K562 (cell line): ENCODE results near the gene SPEF1. TPM values are rescaled to one million over a fixed set of nuclear protein-coding genes. Genes with fewer than 3 reads are reported as not detected.

Experiments used
- ATAC-seq: fragments of 200-7000 bp; cut with Tn5 transposase; 3 replicates; pipeline ENCODE4 v1.9.1; 2020; ENCODE audit warnings: moderate library complexity
- BruUV-seq: library from RNA; stranded (reverse); fragments of 400-500 nt; replicated peaks from 2 replicates; lab custom pipeline; 2021; lab: Mats Ljungman, UMichigan
- CTCF ChIA-PET: fragments of 300-600 bp; formaldehyde crosslinking; extraction: SDS; loops from one replicate; lab custom pipeline; 2021; ENCODE audit warnings: low intra/inter-chr PET ratio; lab: Yijun Ruan, JAX
- POLR2A ChIA-PET: fragments of 300-600, 350-650 bp; sonication (Branson Sonifier 250); formaldehyde crosslinking; extraction: SDS; loops from one replicate; lab custom pipeline; 2021; ENCODE audit warnings: antibody characterized with exemption, inconsistent platforms; lab: Yijun Ruan, JAX
- DNase-seq, 4 experiments: peaks; one replicate each; pipeline versions ENCODE4 v3.0.0 to v3.0.0-alpha.2; 2011 to 2018; ENCODE audit warnings: low spot score in 3 of 4, mixed read lengths in 3 of 4; ENCODE audit errors: extremely low read depth in 1 of 4
- FAIRE-seq: peaks from 2 replicates; lab custom pipeline; 2011; peaks lifted over from hg19 to GRCh38; lab: Jason Lieb, UNC
- H2AFZ ChIP-seq: 2 replicates; pipeline ENCODE4 v1.6.0; 2011; ENCODE audit warnings: low read depth, low read length, control low read depth, inconsistent platforms
- H3K27ac ChIP-seq: fragments of 200-600 bp; 3 replicates; pipeline ENCODE4 v1.8.0; 2011; ENCODE audit warnings: low read depth, mild to moderate bottlenecking, control low read depth, inconsistent platforms, low read length, moderate library complexity, mixed read lengths; ENCODE audit errors: extremely low read depth
- H3K27me3 ChIP-seq, 2 experiments: fragments of 300-600 bp in 1 of 2; 2 replicates in 1 of 2; 3 replicates in 1 of 2; pipeline versions ENCODE4 v1.6.0 to v1.8.0; 2011; ENCODE audit warnings: inconsistent platforms in 2 of 2, low read length in 2 of 2, mild to moderate bottlenecking in 1 of 2, mixed read lengths in 1 of 2, moderate library complexity in 1 of 2; ENCODE audit not compliant: control insufficient read depth in 2 of 2, insufficient read depth in 2 of 2
- H3K36me3 ChIP-seq: fragments of 300-600 bp; 3 replicates; pipeline ENCODE4 v1.8.0; 2011; ENCODE audit warnings: mild to moderate bottlenecking, low read length, inconsistent platforms; ENCODE audit not compliant: control insufficient read depth, insufficient read depth
- H3K4me1 ChIP-seq, 2 experiments: fragments of 200-600 bp in 1 of 2; replicated peaks in 1 of 2; 2 replicates in 1 of 2; 3 replicates in 1 of 2; pipeline versions ENCODE4 v1.5.1 to v1.8.0; 2011; ENCODE audit warnings: inconsistent platforms in 2 of 2, low read length in 2 of 2, mild to moderate bottlenecking in 1 of 2, mixed read lengths in 1 of 2, moderate library complexity in 1 of 2; ENCODE audit not compliant: control insufficient read depth in 2 of 2, insufficient read depth in 2 of 2
- H3K4me2 ChIP-seq: 2 replicates; pipeline ENCODE4 v1.6.1; 2011; ENCODE audit warnings: low read length, control low read depth, inconsistent platforms, mixed read lengths; ENCODE audit not compliant: insufficient read depth
- H3K4me3 ChIP-seq: fragments of 200-600 bp; sonication (generic), shearing (Covaris generic); 2 replicates; pipeline ENCODE4 v1.5.1; 2016; ENCODE audit warnings: control low read depth, inconsistent platforms
- H3K79me2 ChIP-seq: fragments of 200-600 bp; 3 replicates; pipeline ENCODE4 v1.8.0; 2011; ENCODE audit warnings: low read length, inconsistent platforms; ENCODE audit not compliant: control insufficient read depth, insufficient read depth
- H3K9ac ChIP-seq, 2 experiments: 2 replicates each; pipeline versions ENCODE4 v1.6.0 to v1.6.1; 2011; ENCODE audit warnings: low read depth in 2 of 2, low read length in 2 of 2, control low read depth in 1 of 2, inconsistent platforms in 1 of 2, mild to moderate bottlenecking in 1 of 2, mixed read lengths in 1 of 2; ENCODE audit not compliant: insufficient read depth in 1 of 2
- H3K9me1 ChIP-seq: one replicate; pipeline ENCODE4 v1.6.0; 2011; ENCODE audit warnings: inconsistent platforms, mild to moderate bottlenecking, low read length, moderate library complexity; ENCODE audit not compliant: control insufficient read depth, insufficient read depth
- H3K9me3 ChIP-seq: replicated peaks from 2 replicates; pipeline ENCODE4 v1.5.1; 2011; ENCODE audit warnings: low read depth, low read length, inconsistent platforms; ENCODE audit not compliant: control insufficient read depth, insufficient read depth
- H4K20me1 ChIP-seq: replicated peaks from 2 replicates; pipeline ENCODE4 v1.6.1; 2011; ENCODE audit warnings: low read length, inconsistent platforms, mixed read lengths; ENCODE audit not compliant: control insufficient read depth, insufficient read depth
- POLR2B ChIP-seq: fragments of 450-650 bp; IDR thresholded peaks from 2 replicates; pipeline ENCODE4 v1.6.1; 2018; ENCODE audit warnings: low read depth; ENCODE audit not compliant: partially characterized antibody
- RNF219 ChIP-seq: fragments of 250-450 bp; sonication (Bioruptor Pico); IDR thresholded peaks from 2 replicates; pipeline ENCODE4 v1.5.0; 2022; ENCODE audit warnings: mild to moderate bottlenecking
- WGBS: fragments of 100-300 bp; shearing (Covaris generic); methylation state at CpG from one replicate; pipeline ENCODE4 v1.1.6; 2016; ENCODE audit warnings: low coverage, mixed read lengths; ENCODE audit not compliant: insufficient coverage; ENCODE audit errors: missing lambda C conversion rate; 5-methylcytosine and 5-hydroxymethylcytosine counted together
- in situ Hi-C: fragments of 300-500 bp; cut with MboI; formaldehyde crosslinking; loops from 4 replicates; pipeline ENCODE4 v1.15.0; 2018; ENCODE audit warnings: inconsistent platforms, mixed read lengths
- intact Hi-C: fragments of 100-400 bp; cut with micrococcal nuclease; formaldehyde crosslinking; loops from 2 replicates; pipeline ENCODE4 v1.14.2; 2022
- polyA plus RNA-seq, 8 experiments: library from polyadenylated mRNA; depleted of rRNA in 4 of 8; stranded (reverse) in 5 of 8; unstranded in 3 of 8; fragments of >200 nt; fragmentation: Nextera tagmentation in 2 of 8; fragmentation: Illumina TruSeq in 1 of 8; extraction: Ambion mirVana in 2 of 8; extraction: Trizol in 1 of 8; gene quantifications; 2 replicates each; pipeline versions ENCODE4 v1.2.1 to v1.2.3, GENCODE V29; 2011 to 2014; ENCODE audit warnings: inconsistent platforms in 1 of 8, missing spikeins in 1 of 8
- total RNA-seq, 7 experiments: library from RNA; depleted of rRNA in 6 of 7; stranded (reverse); fragments of >200 nt in 6 of 7; fragmentation: Illumina TruSeq in 2 of 7; extraction: Trizol in 2 of 7; gene quantifications; 2 replicates each; pipeline versions ENCODE4 v1.2.1 to v1.2.3, GENCODE V29; 2011 to 2021; ENCODE audit warnings: low replicate concordance in 1 of 7

SPEF1 gene
- total and polyA plus RNA-seq, 9 of the 15 experiments (the other 6 are each of a cell fraction or from before 2014, with no cell fraction given), result not detected

GRCh38 chr20:3741836-3742458 is 39.3 kb downstream of the SPEF1 start:
- in situ Hi-C loops (no loop called here), intact Hi-C loops (no loop called here)
- no peak for ATAC-seq
- Histone ChIP-seq H3K9me3 (no peaks in the 10 kb centered on the region), H3K27me3 (no peaks in the 10 kb centered on the region), H3K27ac (no peak overlapping the region), H3K9me1 (no peaks in the 10 kb centered on the region), H4K20me1 (no peaks in the 10 kb centered on the region), H3K36me3 (no peaks in the 10 kb centered on the region), H2AFZ (no peak overlapping the region), H3K4me3 (no peak overlapping the region), H3K4me2 (no peak overlapping the region), H3K9ac (peak overlapping the region in 1 of 2 experiments; percentile 61; a peak in 2 of 4 replicates), H3K4me1 (peaks cover 3 to 35% of the 10 kb centered on the region in 2 experiments; a peak in 3 of 5 replicates), H3K79me2 (no peaks in the 10 kb centered on the region)
- BruUV-seq, result no TSS peak
- no peak for DNase-seq
- CTCF ChIA-PET, result no interaction called here
- TF ChIP-seq POLR2B, result no peak
- no peak for TF ChIP-seq RNF219 (CRISPR knock-in tag)
- WGBS, result 41% methylated on average over 6 of the region's 7 CpGs
- FAIRE-seq, result no peak
- POLR2A ChIA-PET, result interaction anchor here (0.6 kb wide), 1 partner anchor 9 kb away, joined by 4 read pairs; the partner anchor contains the start of gene HSPA12B
